ENCODE data around the gene ALDH2.
"Not testable (repeated sequence)": the region's sequence is repeated elsewhere in the genome, so short reads cannot be mapped to it uniquely, and the experiment has no call there.

ALDH2 gene

GRCh38 chr12:111812881-111813741 is 46.4 kb downstream of the ALDH2 start:
- Mint-ChIP-seq H3K4me1 (ENCODE audit: low read depth in 2 of 2) (peaks cover 8 to 11% of the 10 kb centered on the region in 2 donors), H3K36me3 (ENCODE audit: insufficient read depth) (no peaks in the 10 kb centered on the region), H3K4me3 (peak overlapping the region in 1 of 2 donors; percentile 16), H3K27me3 (peaks cover 0 to 5% of the 10 kb centered on the region in 2 donors), H3K9me3 (no peaks in the 10 kb centered on the region), H3K27ac (no peak overlapping the region)
- peak; percentile 48 to 52 (median 48) for DNase-seq
- ATAC-seq (replicated peaks), result peak; percentile 96

- peaks cover 15 to 21% of the 10 kb centered on the region in 2 donors for H3K27me3 Mint-ChIP-seq
- ATAC-seq (replicated peaks) (no peak), DNase-seq (no peak)
- peaks cover 8 to 11% of the 10 kb centered on the region in 2 donors for H3K4me1 Mint-ChIP-seq (ENCODE audit: low read depth in 2 of 2)
- H3K36me3 Mint-ChIP-seq (ENCODE audit: insufficient read depth), result no peaks in the 10 kb centered on the region
- no peaks in the 10 kb centered on the region for H3K9me3 Mint-ChIP-seq
- H3K27ac Mint-ChIP-seq, result no peak overlapping the region
- no peak overlapping the region for H3K4me3 Mint-ChIP-seq
Observed at GRCh38 chr12:111816065-111816615, 49.4 kb downstream of the ALDH2 start.

GRCh38 chr12:111816898-111817297 is 50.2 kb downstream of the ALDH2 start:
- peaks cover 15 to 24% of the 10 kb centered on the region in 2 donors for H3K27me3 Mint-ChIP-seq
- H3K4me1 Mint-ChIP-seq (ENCODE audit: low read depth in 2 of 2), result peaks cover 8 to 11% of the 10 kb centered on the region in 2 donors
- DNase-seq; H3K36me3 Mint-ChIP-seq (ENCODE audit: insufficient read depth); ATAC-seq (replicated peaks); H3K4me3 Mint-ChIP-seq; H3K27ac Mint-ChIP-seq; H3K9me3 Mint-ChIP-seq: not testable (repeated sequence)

GRCh38 chr12:111818340-111818739 is 51.6 kb downstream of the ALDH2 start:
- no peak for DNase-seq
- Mint-ChIP-seq H3K4me3 (no peak overlapping the region), H3K9me3 (no peaks in the 10 kb centered on the region), H3K27me3 (peaks cover 19 to 33% of the 10 kb centered on the region in 2 donors), H3K27ac (no peak overlapping the region), H3K36me3 (ENCODE audit: insufficient read depth) (no peaks in the 10 kb centered on the region), H3K4me1 (ENCODE audit: low read depth in 2 of 2) (peaks cover 2 to 3% of the 10 kb centered on the region in 2 donors)
- ATAC-seq (replicated peaks), result no peak

- Mint-ChIP-seq H3K27me3 (peaks cover 24 to 43% of the 10 kb centered on the region in 2 donors), H3K27ac (no peak overlapping the region), H3K4me1 (ENCODE audit: low read depth in 2 of 2) (no peaks in the 10 kb centered on the region), H3K36me3 (ENCODE audit: insufficient read depth) (no peaks in the 10 kb centered on the region), H3K4me3 (no peak overlapping the region), H3K9me3 (no peaks in the 10 kb centered on the region)
- no peak for DNase-seq
- ATAC-seq (replicated peaks), result no peak
Observed at GRCh38 chr12:111819191-111820158, 52.7 kb downstream of the ALDH2 start.

- not testable (repeated sequence) for DNase-seq; H3K9me3 Mint-ChIP-seq; H3K4me1 Mint-ChIP-seq (ENCODE audit: low read depth in 2 of 2); ATAC-seq (replicated peaks); H3K4me3 Mint-ChIP-seq; H3K36me3 Mint-ChIP-seq (ENCODE audit: insufficient read depth); H3K27ac Mint-ChIP-seq
- peaks cover 24 to 56% of the 10 kb centered on the region in 2 donors for H3K27me3 Mint-ChIP-seq
Observed at GRCh38 chr12:111820828-111821227, 54.1 kb downstream of the ALDH2 start.

- H3K4me1 Mint-ChIP-seq (ENCODE audit: low read depth in 2 of 2), result no peaks in the 10 kb centered on the region
- H3K9me3 Mint-ChIP-seq, result no peaks in the 10 kb centered on the region
- H3K36me3 Mint-ChIP-seq (ENCODE audit: insufficient read depth), result no peaks in the 10 kb centered on the region
- H3K27me3 Mint-ChIP-seq, result peaks cover 24 to 59% of the 10 kb centered on the region in 2 donors
- ATAC-seq (replicated peaks), result no peak
- H3K4me3 Mint-ChIP-seq, result no peak overlapping the region
- H3K27ac Mint-ChIP-seq, result no peak overlapping the region
- DNase-seq, result no peak
Observed at GRCh38 chr12:111822886-111823285, 56.2 kb downstream of the ALDH2 start.

- DNase-seq (no peak), ATAC-seq (replicated peaks) (no peak)
- Mint-ChIP-seq H3K36me3 (ENCODE audit: insufficient read depth) (no peaks in the 10 kb centered on the region), H3K4me3 (no peak overlapping the region), H3K9me3 (no peaks in the 10 kb centered on the region), H3K27ac (no peak overlapping the region), H3K4me1 (ENCODE audit: low read depth in 2 of 2) (no peaks in the 10 kb centered on the region), H3K27me3 (peaks cover 24 to 59% of the 10 kb centered on the region in 2 donors)
Observed at GRCh38 chr12:111823891-111824290, 57.2 kb downstream of the ALDH2 start.

- H3K9me3 Mint-ChIP-seq; H3K4me1 Mint-ChIP-seq (ENCODE audit: low read depth in 2 of 2); H3K27ac Mint-ChIP-seq; DNase-seq; H3K4me3 Mint-ChIP-seq; H3K36me3 Mint-ChIP-seq (ENCODE audit: insufficient read depth); ATAC-seq (replicated peaks): not testable (repeated sequence)
- H3K27me3 Mint-ChIP-seq, result peaks cover 23 to 57% of the 10 kb centered on the region in 2 donors
Observed at GRCh38 chr12:111824312-111824711, 57.6 kb downstream of the ALDH2 start.

GRCh38 chr12:111825509-111825908 is 58.8 kb downstream of the ALDH2 start:
- Mint-ChIP-seq H3K27me3 (peaks cover 17 to 45% of the 10 kb centered on the region in 2 donors), H3K36me3 (ENCODE audit: insufficient read depth) (no peaks in the 10 kb centered on the region)
- ATAC-seq (replicated peaks), result no peak

GRCh38 chr12:111826316-111826715 is 59.6 kb downstream of the ALDH2 start:
- no peaks in the 10 kb centered on the region for H3K36me3 Mint-ChIP-seq (ENCODE audit: insufficient read depth)
- no peaks in the 10 kb centered on the region for H3K9me3 Mint-ChIP-seq
- H3K4me1 Mint-ChIP-seq (ENCODE audit: low read depth in 2 of 2), result no peaks in the 10 kb centered on the region
- no peak overlapping the region for H3K4me3 Mint-ChIP-seq
- no peak overlapping the region for H3K27ac Mint-ChIP-seq
- peaks cover 14 to 36% of the 10 kb centered on the region in 2 donors for H3K27me3 Mint-ChIP-seq
- DNase-seq, result no peak
- no peak for ATAC-seq (replicated peaks)

More at GRCh38 chr12:111825509-111825908, 58.8 kb downstream of the ALDH2 start:
- DNase-seq, result no peak
- Mint-ChIP-seq H3K4me1 (ENCODE audit: low read depth in 2 of 2) (no peaks in the 10 kb centered on the region), H3K4me3 (no peak overlapping the region), H3K27ac (no peak overlapping the region), H3K9me3 (no peaks in the 10 kb centered on the region)

GRCh38 chr12:111826992-111827391 is 60.3 kb downstream of the ALDH2 start:
- no peaks in the 10 kb centered on the region for H3K9me3 Mint-ChIP-seq
- no peaks in the 10 kb centered on the region for H3K4me1 Mint-ChIP-seq (ENCODE audit: low read depth in 2 of 2)
- peaks cover 14 to 36% of the 10 kb centered on the region in 2 donors for H3K27me3 Mint-ChIP-seq
- ATAC-seq (replicated peaks) (no peak), DNase-seq (no peak)
- no peaks in the 10 kb centered on the region for H3K36me3 Mint-ChIP-seq (ENCODE audit: insufficient read depth)
- H3K4me3 Mint-ChIP-seq, result no peak overlapping the region
- H3K27ac Mint-ChIP-seq, result no peak overlapping the region

GRCh38 chr12:111827907-111828306 is 61.2 kb downstream of the ALDH2 start:
- H3K9me3 Mint-ChIP-seq, result no peaks in the 10 kb centered on the region
- no peaks in the 10 kb centered on the region for H3K36me3 Mint-ChIP-seq (ENCODE audit: insufficient read depth)
- H3K4me3 Mint-ChIP-seq, result no peak overlapping the region
- peaks cover 17 to 40% of the 10 kb centered on the region in 2 donors for H3K27me3 Mint-ChIP-seq
- H3K27ac Mint-ChIP-seq, result no peak overlapping the region
- H3K4me1 Mint-ChIP-seq (ENCODE audit: low read depth in 2 of 2), result no peaks in the 10 kb centered on the region
- DNase-seq (no peak), ATAC-seq (replicated peaks) (no peak)

Measured in effector memory CD8-positive, alpha-beta T cell (primary cell).